Measurements from ENCODE around the gene FBXL4.

DNA sequence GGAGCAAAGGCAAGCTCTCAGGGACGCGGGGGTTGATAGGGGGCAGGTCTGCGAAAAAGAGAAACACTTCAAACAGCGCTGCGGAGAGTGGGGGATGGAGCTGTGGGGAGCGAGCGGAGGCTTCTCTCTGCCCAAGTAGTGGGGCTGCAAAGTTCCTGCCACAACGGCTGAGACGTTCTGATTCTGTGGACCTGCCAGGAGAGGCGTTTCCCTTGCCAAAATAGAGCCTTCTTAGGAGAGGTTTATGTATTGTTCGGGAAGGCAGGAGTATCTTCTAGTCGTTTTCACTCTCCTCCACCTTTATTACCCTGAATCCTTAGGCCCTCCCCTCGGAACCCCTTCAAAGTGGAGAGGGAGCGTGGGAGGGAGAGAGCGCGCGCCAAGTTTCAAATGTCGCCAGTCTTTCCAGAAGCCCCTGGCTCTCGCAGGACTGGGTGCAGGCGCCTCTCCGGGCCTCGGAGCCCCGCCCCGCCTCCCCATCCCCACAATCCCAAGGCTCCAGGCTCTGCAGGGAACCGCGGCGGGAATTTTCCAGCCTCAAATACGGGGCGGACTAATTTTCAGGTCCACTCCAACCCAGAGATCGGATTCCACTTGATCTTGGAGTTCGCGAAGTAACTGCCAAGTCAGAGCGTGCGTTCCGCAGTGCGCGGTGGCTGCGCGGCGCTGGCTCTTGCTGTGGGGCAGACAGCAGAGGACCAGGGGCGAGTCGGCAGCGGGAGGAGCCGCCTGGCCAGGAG is 123.4 kb downstream of the FBXL4 start:
- TF ChIP-seq, protein P1, sequence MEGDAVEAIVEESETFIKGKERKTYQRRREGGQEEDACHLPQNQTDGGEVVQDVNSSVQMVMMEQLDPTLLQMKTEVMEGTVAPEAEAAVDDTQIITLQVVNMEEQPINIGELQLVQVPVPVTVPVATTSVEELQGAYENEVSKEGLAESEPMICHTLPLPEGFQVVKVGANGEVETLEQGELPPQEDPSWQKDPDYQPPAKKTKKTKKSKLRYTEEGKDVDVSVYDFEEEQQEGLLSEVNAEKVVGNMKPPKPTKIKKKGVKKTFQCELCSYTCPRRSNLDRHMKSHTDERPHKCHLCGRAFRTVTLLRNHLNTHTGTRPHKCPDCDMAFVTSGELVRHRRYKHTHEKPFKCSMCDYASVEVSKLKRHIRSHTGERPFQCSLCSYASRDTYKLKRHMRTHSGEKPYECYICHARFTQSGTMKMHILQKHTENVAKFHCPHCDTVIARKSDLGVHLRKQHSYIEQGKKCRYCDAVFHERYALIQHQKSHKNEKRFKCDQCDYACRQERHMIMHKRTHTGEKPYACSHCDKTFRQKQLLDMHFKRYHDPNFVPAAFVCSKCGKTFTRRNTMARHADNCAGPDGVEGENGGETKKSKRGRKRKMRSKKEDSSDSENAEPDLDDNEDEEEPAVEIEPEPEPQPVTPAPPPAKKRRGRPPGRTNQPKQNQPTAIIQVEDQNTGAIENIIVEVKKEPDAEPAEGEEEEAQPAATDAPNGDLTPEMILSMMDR (IDR thresholded peaks at IDR 0.05): no peak
- no peak for TF ChIP-seq POLR2A (IDR thresholded peaks at IDR 0.05)

Data from testis (tissue), 2 donors.